ENCODE data around the gene COPG2.

The COPG2 gene

GRCh38 chr7:130649004-130649790, 19.4 kb downstream of the COPG2 start:
- DNase-seq (ENCODE audit: extremely low read depth, insufficient read length) = peak; percentile 40
- Histone ChIP-seq H3K27me3 (replicated peaks; ENCODE audit: control insufficient read depth, insufficient read depth, low read length) (no peaks in the 10 kb centered on the region), H3K36me3 (ENCODE audit: control insufficient read depth, insufficient read depth, low read length) (no peaks in the 10 kb centered on the region), H3K4me3 (replicated peaks; ENCODE audit: low read depth, low read length) (no peak overlapping the region)
- no peak for TF ChIP-seq CTCF (IDR thresholded peaks at IDR 0.05; ENCODE audit: insufficient read depth, low read length, poor library complexity, severe bottlenecking)

- no peak overlapping the region for H3K4me3 ChIP-seq (replicated peaks; ENCODE audit: low read depth, low read length)
- no peak for TF ChIP-seq CTCF (IDR thresholded peaks at IDR 0.05; ENCODE audit: insufficient read depth, low read length, poor library complexity, severe bottlenecking)
- no peak for DNase-seq (ENCODE audit: extremely low read depth, insufficient read length)
- no peaks in the 10 kb centered on the region for H3K27me3 ChIP-seq (replicated peaks; ENCODE audit: control insufficient read depth, insufficient read depth, low read length)
- H3K36me3 ChIP-seq (ENCODE audit: control insufficient read depth, insufficient read depth, low read length) = no peaks in the 10 kb centered on the region
These were observed 20.0 kb downstream of the COPG2 start for GRCh38 chr7:130648580-130648979.

- no peak overlapping the region for H3K4me3 ChIP-seq (replicated peaks; ENCODE audit: low read depth, low read length)
- TF ChIP-seq CTCF (IDR thresholded peaks at IDR 0.05; ENCODE audit: insufficient read depth, low read length, poor library complexity, severe bottlenecking) = no peak
- DNase-seq (ENCODE audit: extremely low read depth, insufficient read length) = no peak
- H3K27me3 ChIP-seq (replicated peaks; ENCODE audit: control insufficient read depth, insufficient read depth, low read length) = no peaks in the 10 kb centered on the region
- no peaks in the 10 kb centered on the region for H3K36me3 ChIP-seq (ENCODE audit: control insufficient read depth, insufficient read depth, low read length)
These were observed 26.2 kb downstream of the COPG2 start for GRCh38 chr7:130642383-130642782.

GRCh38 chr7:130641497-130641896, 27.1 kb downstream of the COPG2 start:
- DNase-seq (ENCODE audit: extremely low read depth, insufficient read length) = no peak
- Histone ChIP-seq H3K27me3 (replicated peaks; ENCODE audit: control insufficient read depth, insufficient read depth, low read length) (no peaks in the 10 kb centered on the region), H3K36me3 (ENCODE audit: control insufficient read depth, insufficient read depth, low read length) (no peaks in the 10 kb centered on the region), H3K4me3 (replicated peaks; ENCODE audit: low read depth, low read length) (no peak overlapping the region)
- TF ChIP-seq CTCF (IDR thresholded peaks at IDR 0.05; ENCODE audit: insufficient read depth, low read length, poor library complexity, severe bottlenecking) = no peak

- TF ChIP-seq CTCF (IDR thresholded peaks at IDR 0.05; ENCODE audit: insufficient read depth, low read length, poor library complexity, severe bottlenecking) = no peak
- Histone ChIP-seq H3K27me3 (replicated peaks; ENCODE audit: control insufficient read depth, insufficient read depth, low read length) (no peaks in the 10 kb centered on the region), H3K4me3 (replicated peaks; ENCODE audit: low read depth, low read length) (no peak overlapping the region), H3K36me3 (ENCODE audit: control insufficient read depth, insufficient read depth, low read length) (no peaks in the 10 kb centered on the region)
- no peak for DNase-seq (ENCODE audit: extremely low read depth, insufficient read length)
These were observed 27.5 kb downstream of the COPG2 start for GRCh38 chr7:130641040-130641439.

Measured in GM06990 (cell line).